ENCODE data around the gene PATJ. TPM values are rescaled to one million over a fixed set of nuclear protein-coding genes. Genes with fewer than 3 reads are reported as not detected.
"Not testable (repeated sequence)": the region's sequence is repeated elsewhere in the genome, so short reads cannot be mapped to it uniquely, and the experiment has no call there.

PATJ gene
- polyA plus RNA-seq, 1 donor from 2014 or later = 7.8 TPM

- not testable (repeated sequence) for H3F3A ChIP-seq (ENCODE audit: insufficient read depth, low read length, poor library complexity, severe bottlenecking); H2AFZ ChIP-seq (ENCODE audit: low read depth, low read length); H3K9me2 ChIP-seq (ENCODE audit: insufficient read depth, low read length); H3K27me3 ChIP-seq (ENCODE audit: insufficient read depth, low read depth, low read length); H3K36me3 ChIP-seq (ENCODE audit: insufficient read depth, low read length); H3K4me3 ChIP-seq (ENCODE audit: low read length); H3K79me2 ChIP-seq (replicated peaks; ENCODE audit: insufficient read depth, low read length); H3K4me2 ChIP-seq (ENCODE audit: low read length); H3K27ac ChIP-seq (ENCODE audit: low read length); H3K9me3 ChIP-seq (ENCODE audit: low read length); H3K9ac ChIP-seq (ENCODE audit: low read length); H4K20me1 ChIP-seq (ENCODE audit: insufficient read depth)
Measured at GRCh38 chr1:61730679-61731078, 11.6 kb upstream of the PATJ start.

GRCh38 chr1:61732726-61733125, 9.6 kb upstream of the PATJ start:
- Histone ChIP-seq H3K9me3 (ENCODE audit: low read length) (no peaks in the 10 kb centered on the region), H2AFZ (ENCODE audit: low read depth, low read length) (no peak overlapping the region), H4K20me1 (ENCODE audit: insufficient read depth) (no peaks in the 10 kb centered on the region), H3K9me2 (ENCODE audit: insufficient read depth, low read length) (no peaks in the 10 kb centered on the region), H3K4me3 (ENCODE audit: low read length) (no peak overlapping the region), H3K27me3 (ENCODE audit: insufficient read depth, low read depth, low read length) (no peaks in the 10 kb centered on the region), H3K79me2 (replicated peaks; ENCODE audit: insufficient read depth, low read length) (no peaks in the 10 kb centered on the region), H3K27ac (ENCODE audit: low read length) (no peak overlapping the region), H3K36me3 (ENCODE audit: insufficient read depth, low read length) (no peaks in the 10 kb centered on the region), H3K9ac (ENCODE audit: low read length) (no peak overlapping the region), H3K4me2 (ENCODE audit: low read length) (no peak overlapping the region), H3F3A (ENCODE audit: insufficient read depth, low read length, poor library complexity, severe bottlenecking) (no peaks in the 10 kb centered on the region)
- TF ChIP-seq TAF1 (IDR thresholded peaks at IDR 0.05; ENCODE audit: low read depth) = no peak
- TF ChIP-seq EZH2 (IDR thresholded peaks at IDR 0.05; ENCODE audit: borderline replicate concordance, insufficient read depth, low read length, poor library complexity, severe bottlenecking) = no peak
- no peak for TF ChIP-seq MXI1 (conservative IDR thresholded peaks at IDR 0.05; ENCODE audit: poor library complexity, severe bottlenecking)
- TF ChIP-seq RAD21 (conservative IDR thresholded peaks at IDR 0.05) = no peak
- no peak for TF ChIP-seq SMC3 (conservative IDR thresholded peaks at IDR 0.05; ENCODE audit: poor library complexity)
- TF ChIP-seq CTCF (IDR thresholded peaks at IDR 0.05; ENCODE audit: poor library complexity, severe bottlenecking) = no peak
- TF ChIP-seq EP300 (conservative IDR thresholded peaks at IDR 0.05; ENCODE audit: poor library complexity, severe bottlenecking) = no peak
- TF ChIP-seq REST (IDR thresholded peaks at IDR 0.05; ENCODE audit: borderline replicate concordance) = no peak
- TF ChIP-seq POLR2AphosphoS5 (IDR thresholded peaks at IDR 0.05) = no peak

Data from neural cell (in vitro differentiated cells).